Measurements from ENCODE around the gene PLXNB1. TPM values are rescaled to one million over a fixed set of nuclear protein-coding genes. Genes with fewer than 3 reads are reported as not detected.

PLXNB1 gene
- total RNA-seq, 2 donors from 2014 or later: 175 to 216 TPM

DNA sequence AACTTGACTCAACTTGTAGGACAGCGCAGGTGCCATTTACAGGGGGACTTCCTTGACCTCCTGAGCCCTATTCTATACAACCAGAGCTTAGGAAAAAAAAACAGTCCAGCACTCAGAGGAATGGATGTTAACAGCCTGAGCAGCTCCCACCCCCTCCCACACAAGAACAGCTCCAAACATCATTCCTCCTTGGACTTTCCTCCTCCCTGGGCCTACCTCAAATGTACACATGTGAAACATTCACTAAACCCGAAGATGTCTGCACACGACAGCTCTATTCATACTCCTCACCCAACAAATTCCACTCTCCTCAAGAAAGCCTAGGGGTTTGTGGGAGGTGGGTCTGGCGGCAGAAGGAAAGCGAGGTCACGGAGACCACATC, 16.1 kb upstream of the PLXNB1 start:
- Histone ChIP-seq H3K9ac (ENCODE audit: extremely low read depth, low read length, poor library complexity, severe bottlenecking) (peak overlapping the region; percentile 67), H3K4me1 (ENCODE audit: control insufficient read depth, insufficient read depth, low read length) (no peaks in the 10 kb centered on the region), H3K27me3 (ENCODE audit: control insufficient read depth, insufficient read depth, low read length, poor library complexity, severe bottlenecking) (no peaks in the 10 kb centered on the region), H3K36me3 (ENCODE audit: control insufficient read depth, insufficient read depth, low read length) (peaks cover 38% of the 10 kb centered on the region), H3K27ac (ENCODE audit: low read depth, low read length) (no peak overlapping the region), H3K9me3 (ENCODE audit: control insufficient read depth, low read length) (no peaks in the 10 kb centered on the region), H3K4me3 (ENCODE audit: low read length) (peak overlapping the region; percentile 98)
- H3K27ac Mint-ChIP-seq: peak overlapping the region; percentile 88
- peaks cover 26% of the 10 kb centered on the region for H3K36me3 Mint-ChIP-seq (ENCODE audit: low read depth)
- TF ChIP-seq, protein P1, sequence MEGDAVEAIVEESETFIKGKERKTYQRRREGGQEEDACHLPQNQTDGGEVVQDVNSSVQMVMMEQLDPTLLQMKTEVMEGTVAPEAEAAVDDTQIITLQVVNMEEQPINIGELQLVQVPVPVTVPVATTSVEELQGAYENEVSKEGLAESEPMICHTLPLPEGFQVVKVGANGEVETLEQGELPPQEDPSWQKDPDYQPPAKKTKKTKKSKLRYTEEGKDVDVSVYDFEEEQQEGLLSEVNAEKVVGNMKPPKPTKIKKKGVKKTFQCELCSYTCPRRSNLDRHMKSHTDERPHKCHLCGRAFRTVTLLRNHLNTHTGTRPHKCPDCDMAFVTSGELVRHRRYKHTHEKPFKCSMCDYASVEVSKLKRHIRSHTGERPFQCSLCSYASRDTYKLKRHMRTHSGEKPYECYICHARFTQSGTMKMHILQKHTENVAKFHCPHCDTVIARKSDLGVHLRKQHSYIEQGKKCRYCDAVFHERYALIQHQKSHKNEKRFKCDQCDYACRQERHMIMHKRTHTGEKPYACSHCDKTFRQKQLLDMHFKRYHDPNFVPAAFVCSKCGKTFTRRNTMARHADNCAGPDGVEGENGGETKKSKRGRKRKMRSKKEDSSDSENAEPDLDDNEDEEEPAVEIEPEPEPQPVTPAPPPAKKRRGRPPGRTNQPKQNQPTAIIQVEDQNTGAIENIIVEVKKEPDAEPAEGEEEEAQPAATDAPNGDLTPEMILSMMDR (conservative IDR thresholded peaks at IDR 0.05): no peak
- whole genome bisulfite sequencing, 2 experiments (ENCODE audit: insufficient coverage in 1 of 2, insufficient read length in 1 of 2): 0 to 17% methylated on average over 1 to 6 of the region's 6 CpGs
- no peaks in the 10 kb centered on the region for H3K27me3 Mint-ChIP-seq (ENCODE audit: insufficient read depth)
- H3K9me3 Mint-ChIP-seq: no peaks in the 10 kb centered on the region
- DNase-seq: no peak
- H3K4me3 Mint-ChIP-seq: peak overlapping the region; percentile 77
- H3K4me1 Mint-ChIP-seq: peaks cover 22% of the 10 kb centered on the region

DNA sequence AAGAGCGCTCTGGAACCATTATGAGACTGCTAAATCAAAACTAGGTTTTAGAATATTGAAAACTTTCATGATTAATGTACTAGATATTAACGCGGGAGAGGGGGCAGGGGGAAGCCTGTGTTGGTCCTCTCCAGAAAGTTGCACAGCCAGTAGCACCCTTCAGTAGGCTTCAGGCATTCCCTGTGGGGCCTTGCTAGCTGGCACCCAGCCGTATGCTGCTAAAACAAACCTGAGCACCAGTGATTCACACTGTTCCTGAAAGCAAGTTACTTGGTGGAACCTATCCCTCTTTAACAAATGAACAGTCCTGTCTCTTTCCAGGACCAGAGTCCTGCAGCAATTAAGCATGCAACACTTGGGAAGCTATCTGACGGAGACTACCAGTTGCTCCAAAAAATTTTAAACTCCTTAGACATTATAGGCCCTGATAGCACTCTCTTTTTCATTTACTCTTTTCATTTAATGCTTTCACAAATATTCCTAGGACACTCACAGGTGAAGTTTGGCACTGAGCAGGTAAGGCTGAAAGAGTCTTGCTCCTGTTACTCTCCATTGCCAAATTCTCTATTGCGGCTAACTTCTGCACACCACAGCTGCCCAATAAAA, 15.5 kb upstream of the PLXNB1 start:
- no peak overlapping the region for H3K9ac ChIP-seq (ENCODE audit: extremely low read depth, low read length, poor library complexity, severe bottlenecking)

DNA sequence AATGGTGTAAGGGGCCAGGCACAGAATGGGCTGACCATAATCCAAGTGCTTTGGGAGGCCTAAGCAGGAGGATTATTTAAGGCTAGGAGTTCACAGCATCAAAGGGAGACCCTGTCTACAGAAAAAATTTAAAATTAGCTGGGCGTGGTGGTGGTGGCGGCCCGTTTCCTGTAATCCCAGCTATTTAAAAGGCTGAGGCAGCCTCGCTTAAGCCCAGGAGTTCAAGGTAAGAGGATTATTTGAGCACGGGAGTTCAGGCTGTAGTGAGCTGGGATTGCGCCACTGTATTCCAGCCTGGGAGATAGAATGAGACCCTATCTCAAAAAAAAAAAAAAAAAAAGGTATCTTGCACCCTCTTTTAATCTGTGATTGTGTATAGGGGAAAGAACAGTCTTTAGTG, 12.1 kb upstream of the PLXNB1 start:
- WGBS, 2 experiments (ENCODE audit: insufficient coverage in 1 of 2, insufficient read length in 1 of 2): 76 to 91% methylated on average over 4 to 6 of the region's 6 CpGs
- Mint-ChIP-seq H3K27me3 (ENCODE audit: insufficient read depth) (no peaks in the 10 kb centered on the region), H3K36me3 (ENCODE audit: low read depth) (peaks cover 26% of the 10 kb centered on the region), H3K9me3 (no peaks in the 10 kb centered on the region), H3K4me1 (peaks cover 14% of the 10 kb centered on the region), H3K4me3 (peak overlapping the region; percentile 98), H3K27ac (peak overlapping the region; percentile 30)
- no peak for DNase-seq
- TF ChIP-seq, protein P1 (conservative IDR thresholded peaks at IDR 0.05): no peak
- H3K9ac ChIP-seq (ENCODE audit: extremely low read depth, low read length, poor library complexity, severe bottlenecking): no peak overlapping the region
- no peak overlapping the region for H3K27ac ChIP-seq (ENCODE audit: low read depth, low read length)
- H3K4me1 ChIP-seq (ENCODE audit: control insufficient read depth, insufficient read depth, low read length): no peaks in the 10 kb centered on the region
- no peaks in the 10 kb centered on the region for H3K27me3 ChIP-seq (ENCODE audit: control insufficient read depth, insufficient read depth, low read length, poor library complexity, severe bottlenecking)
- H3K9me3 ChIP-seq (ENCODE audit: control insufficient read depth, low read length): no peaks in the 10 kb centered on the region
- peaks cover 32% of the 10 kb centered on the region for H3K36me3 ChIP-seq (ENCODE audit: control insufficient read depth, insufficient read depth, low read length)
- peak overlapping the region; percentile 97 for H3K4me3 ChIP-seq (ENCODE audit: low read length)

More for the DNA sequence above, 15.5 kb upstream of the PLXNB1 start:
- no peaks in the 10 kb centered on the region for H3K27me3 Mint-ChIP-seq (ENCODE audit: insufficient read depth)
- Histone ChIP-seq H3K9me3 (ENCODE audit: control insufficient read depth, low read length) (no peaks in the 10 kb centered on the region), H3K27ac (ENCODE audit: low read depth, low read length) (no peak overlapping the region), H3K36me3 (ENCODE audit: control insufficient read depth, insufficient read depth, low read length) (peaks cover 37% of the 10 kb centered on the region), H3K4me1 (ENCODE audit: control insufficient read depth, insufficient read depth, low read length) (no peaks in the 10 kb centered on the region), H3K4me3 (ENCODE audit: low read length) (peak overlapping the region; percentile 98), H3K27me3 (ENCODE audit: control insufficient read depth, insufficient read depth, low read length, poor library complexity, severe bottlenecking) (no peaks in the 10 kb centered on the region)
- H3K36me3 Mint-ChIP-seq (ENCODE audit: low read depth): peaks cover 26% of the 10 kb centered on the region
- peak overlapping the region; percentile 77 for H3K4me3 Mint-ChIP-seq
- H3K27ac Mint-ChIP-seq: peak overlapping the region; percentile 88
- WGBS, 2 experiments (ENCODE audit: insufficient coverage in 1 of 2, insufficient read length in 1 of 2): 79 to 84% methylated on average over 4 to 6 of the region's 6 CpGs
- TF ChIP-seq, protein P1 (conservative IDR thresholded peaks at IDR 0.05): no peak
- no peaks in the 10 kb centered on the region for H3K9me3 Mint-ChIP-seq
- no peak for DNase-seq
- H3K4me1 Mint-ChIP-seq: peaks cover 22% of the 10 kb centered on the region

Measured in endodermal cell (in vitro differentiated cells).